Lower lobe of right lung (tissue), 2 donors: Measurements from ENCODE around the gene USP7. TPM values are rescaled to one million over a fixed set of nuclear protein-coding genes. Genes with fewer than 3 reads are reported as not detected.
"Not testable (repeated sequence)": the region's sequence is repeated elsewhere in the genome, so short reads cannot be mapped to it uniquely, and the experiment has no call there.

Source experiments
- ATAC-seq, 2 donors: fragments of 200-7000 bp; cut with Tn5 transposase; one replicate each; pipeline ENCODE4 v1.9.1; 2020 to 2022; ENCODE audit warnings: mild to moderate bottlenecking in 2 of 2, moderate library complexity in 2 of 2
- DNase-seq: peaks from one replicate; pipeline ENCODE4 v3.0.0-alpha.2; 2020
- H3K27ac ChIP-seq: fragments of 200-600 bp; one replicate; pipeline ENCODE4 v1.8.0; 2022
- H3K27me3 ChIP-seq: fragments of 200-600 bp; one replicate; pipeline ENCODE4 v1.8.0; 2022; ENCODE audit warnings: low read depth
- H3K36me3 ChIP-seq: fragments of 200-600 bp; one replicate; pipeline ENCODE4 v1.8.0; 2022; ENCODE audit warnings: mild to moderate bottlenecking
- H3K4me1 ChIP-seq: fragments of 200-600 bp; one replicate; pipeline ENCODE4 v1.8.0; 2022
- H3K4me3 ChIP-seq: fragments of 200-600 bp; one replicate; pipeline ENCODE4 v1.8.0; 2022; ENCODE audit warnings: mild to moderate bottlenecking
- H3K9me3 ChIP-seq: fragments of 200-600 bp; one replicate; pipeline ENCODE4 v1.8.0; 2022
- CTCF ChIP-seq: fragments of 200-600 bp; IDR thresholded peaks from one replicate; pipeline ENCODE4 v1.8.0; 2022; ENCODE audit warnings: antibody characterized with exemption, mild to moderate bottlenecking
- intact Hi-C: fragments of 100-400 bp; cut with DNase I; formaldehyde crosslinking; loops from one replicate; pipeline ENCODE4 v1.11.0; 2022
- total RNA-seq: library from RNA; stranded (reverse); fragmentation: NEBNext Ultra II Directional; extraction: Animal tissue kit (Norgen Biotek cat#: 25700); gene quantifications from one replicate; pipeline ENCODE4 v1.2.1, GENCODE V29; 2021
- donor health status: DM: no; HTN: yes; CAD: no; lungs with severe emphysema.

The USP7 gene
- total RNA-seq, 1 donor from 2014 or later: 87.5 TPM

GRCh38 chr16:8877894-8878522 is 85.7 kb downstream of the USP7 start:
- H3K36me3 ChIP-seq: no peaks in the 10 kb centered on the region
- DNase-seq (no peak), ATAC-seq (peak in 1 of 2 donors; percentile 5)
- H3K27ac ChIP-seq: no peak overlapping the region
- H3K4me3 ChIP-seq: no peak overlapping the region
- H3K27me3 ChIP-seq: no peaks in the 10 kb centered on the region
- no peak for TF ChIP-seq CTCF
- H3K4me1 ChIP-seq: no peaks in the 10 kb centered on the region
- H3K9me3 ChIP-seq: no peaks in the 10 kb centered on the region
- intact Hi-C loops: no loop called here

GRCh38 chr16:8875317-8875716 is 88.4 kb downstream of the USP7 start:
- intact Hi-C loops, ATAC-seq, H3K27me3 ChIP-seq, H3K36me3 ChIP-seq, DNase-seq, H3K4me3 ChIP-seq, H3K9me3 ChIP-seq, H3K4me1 ChIP-seq, H3K27ac ChIP-seq: not testable (repeated sequence)

- no peak for DNase-seq
- TF ChIP-seq CTCF: no peak
- intact Hi-C loops: no loop called here
Measured at GRCh38 chr16:8874388-8874787, 89.3 kb downstream of the USP7 start.

GRCh38 chr16:8873866-8874195 is 89.9 kb downstream of the USP7 start:
- DNase-seq, H3K27ac ChIP-seq, H3K4me3 ChIP-seq, H3K36me3 ChIP-seq, ATAC-seq, H3K27me3 ChIP-seq, H3K9me3 ChIP-seq, intact Hi-C loops: not testable (repeated sequence)
- peaks cover 13% of the 10 kb centered on the region for H3K4me1 ChIP-seq

More at GRCh38 chr16:8874388-8874787, 89.3 kb downstream of the USP7 start:
- Histone ChIP-seq H3K4me3 (no peak overlapping the region), H3K27ac (no peak overlapping the region), H3K4me1 (peaks cover 11% of the 10 kb centered on the region), H3K9me3 (no peaks in the 10 kb centered on the region), H3K36me3 (no peaks in the 10 kb centered on the region), H3K27me3 (no peaks in the 10 kb centered on the region)
- no peak for ATAC-seq

GRCh38 chr16:8872967-8873865 is 90.5 kb downstream of the USP7 start:
- no peak for TF ChIP-seq CTCF
- Histone ChIP-seq H3K4me3 (no peak overlapping the region), H3K9me3 (no peaks in the 10 kb centered on the region), H3K27me3 (no peaks in the 10 kb centered on the region), H3K4me1 (peaks cover 13% of the 10 kb centered on the region), H3K27ac (no peak overlapping the region), H3K36me3 (no peaks in the 10 kb centered on the region)
- ATAC-seq: no peak
- intact Hi-C loops: no loop called here
- no peak for DNase-seq

- intact Hi-C loops: no loop called here
- DNase-seq (no peak), ATAC-seq (no peak)
- peaks cover 22% of the 10 kb centered on the region for H3K4me1 ChIP-seq
- TF ChIP-seq CTCF: no peak
- H3K4me3 ChIP-seq: no peak overlapping the region
- no peaks in the 10 kb centered on the region for H3K27me3 ChIP-seq
- H3K36me3 ChIP-seq: no peaks in the 10 kb centered on the region
- no peak overlapping the region for H3K27ac ChIP-seq
- no peaks in the 10 kb centered on the region for H3K9me3 ChIP-seq
Measured at GRCh38 chr16:8872071-8872470, 91.6 kb downstream of the USP7 start.

GRCh38 chr16:8869988-8870241 is 93.8 kb downstream of the USP7 start:
- DNase-seq, H3K4me3 ChIP-seq, intact Hi-C loops, ATAC-seq, H3K36me3 ChIP-seq, H3K27me3 ChIP-seq, H3K27ac ChIP-seq, H3K9me3 ChIP-seq: not testable (repeated sequence)
- peaks cover 43% of the 10 kb centered on the region for H3K4me1 ChIP-seq
